GM20000 (cell line): ENCODE results near the gene AXIN1.
"Not testable (repeated sequence)": the region's sequence is repeated elsewhere in the genome, so short reads cannot be mapped to it uniquely, and the experiment has no call there.

Experiments
- DNase-seq: peaks from one replicate; pipeline ENCODE4 v3.0.0; 2012; ENCODE audit warnings: low spot score
- CTCF ChIP-seq: IDR thresholded peaks from 2 replicates; pipeline ENCODE4 v1.5.1; 2012; ENCODE audit warnings: mild to moderate bottlenecking, control low read depth; ENCODE audit errors: extremely low read depth, missing control alignments

Gene AXIN1

GRCh38 chr16:261031-261691, 91.4 kb downstream of the AXIN1 start:
- no peak for TF ChIP-seq CTCF
- no peak for DNase-seq

GRCh38 chr16:260326-260725, 92.2 kb downstream of the AXIN1 start:
- TF ChIP-seq CTCF: no peak

GRCh38 chr16:259814-260253, 92.7 kb downstream of the AXIN1 start:
- TF ChIP-seq CTCF: no peak
- no peak for DNase-seq

More at GRCh38 chr16:260326-260725, 92.2 kb downstream of the AXIN1 start:
- no peak for DNase-seq

- TF ChIP-seq CTCF: no peak
- DNase-seq: no peak
Measured at GRCh38 chr16:259226-259625, 93.3 kb downstream of the AXIN1 start.

- DNase-seq: not testable (repeated sequence)
Measured at GRCh38 chr16:258091-258490, 94.4 kb downstream of the AXIN1 start.

- no peak for DNase-seq
- no peak for TF ChIP-seq CTCF
Measured at GRCh38 chr16:255183-255582, 97.3 kb downstream of the AXIN1 start.

- TF ChIP-seq CTCF: no peak
- DNase-seq: no peak
Measured at GRCh38 chr16:254461-254860, 98.1 kb downstream of the AXIN1 start.

- DNase-seq: no peak
- TF ChIP-seq CTCF: no peak
Measured at GRCh38 chr16:253833-254232, 98.7 kb downstream of the AXIN1 start.
